8988T (cell line): ENCODE measurements around the gene FGF18.

Source experiments
- DNase-seq: peaks from one replicate; pipeline ENCODE4 v3.0.0; 2011

The FGF18 gene

DNA sequence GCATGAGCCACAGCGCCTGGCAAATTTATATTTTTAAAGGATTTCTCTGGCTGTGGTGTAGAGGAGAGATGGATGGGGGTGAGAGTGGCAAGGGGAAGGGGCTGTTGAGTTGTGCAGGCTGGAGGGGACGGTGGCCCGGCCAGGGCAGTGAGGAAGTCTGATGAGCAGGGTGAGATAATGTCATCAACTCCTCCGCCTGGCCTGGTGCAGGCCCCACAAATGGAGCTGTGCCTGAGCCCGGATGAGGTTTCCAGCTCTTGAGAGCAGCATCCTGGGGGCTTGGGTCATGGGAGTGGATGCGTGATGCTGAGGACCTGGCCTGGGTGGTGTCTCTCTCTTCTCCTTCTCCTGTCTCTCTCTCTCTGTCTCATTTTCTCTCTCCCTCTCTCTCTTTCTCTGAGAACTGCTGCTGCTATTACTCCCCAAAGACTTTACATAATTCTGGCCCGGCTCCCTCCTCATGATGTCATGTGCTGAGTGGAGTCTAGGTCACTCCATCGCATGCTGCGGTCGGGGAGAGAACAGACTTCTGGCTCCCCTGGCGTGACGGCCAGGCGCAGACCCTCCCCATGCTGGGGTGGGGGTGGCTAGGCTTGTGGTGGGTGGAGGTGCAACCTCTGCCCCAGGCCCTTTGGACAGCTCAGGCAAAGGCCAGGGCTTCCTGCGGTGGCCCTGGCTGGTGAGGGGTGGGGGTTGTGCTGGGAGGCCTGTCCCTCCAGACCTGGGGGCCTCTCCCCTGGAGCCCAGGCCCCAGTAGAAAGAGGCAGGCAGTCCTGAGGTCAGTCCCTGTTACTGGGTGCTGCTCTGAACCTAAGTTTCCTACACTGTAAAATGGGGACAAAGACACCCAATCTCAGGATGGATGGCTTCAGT lies 26.4 kb downstream of the FGF18 start:
- DNase-seq: no peak

DNA sequence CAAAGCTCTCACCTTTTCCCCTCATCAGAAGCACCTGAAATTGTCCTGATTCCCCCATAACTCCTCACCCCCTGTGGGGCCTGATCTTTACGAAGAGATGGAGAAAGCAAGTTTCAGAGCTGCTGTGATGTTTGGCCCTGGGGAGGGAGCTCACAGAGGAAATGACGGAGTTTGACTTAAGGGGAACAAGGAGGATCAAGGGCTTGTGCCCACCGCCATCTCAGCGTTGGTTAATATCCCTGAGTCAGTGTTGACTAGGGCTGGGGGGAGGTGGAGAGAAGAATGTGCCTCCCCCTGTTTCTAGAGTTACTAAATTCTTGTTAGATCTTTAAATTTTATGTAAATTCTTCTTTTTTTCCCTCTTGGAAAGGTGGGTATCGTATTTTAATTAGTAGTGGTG lies 27.8 kb downstream of the FGF18 start:
- no peak for DNase-seq

DNA sequence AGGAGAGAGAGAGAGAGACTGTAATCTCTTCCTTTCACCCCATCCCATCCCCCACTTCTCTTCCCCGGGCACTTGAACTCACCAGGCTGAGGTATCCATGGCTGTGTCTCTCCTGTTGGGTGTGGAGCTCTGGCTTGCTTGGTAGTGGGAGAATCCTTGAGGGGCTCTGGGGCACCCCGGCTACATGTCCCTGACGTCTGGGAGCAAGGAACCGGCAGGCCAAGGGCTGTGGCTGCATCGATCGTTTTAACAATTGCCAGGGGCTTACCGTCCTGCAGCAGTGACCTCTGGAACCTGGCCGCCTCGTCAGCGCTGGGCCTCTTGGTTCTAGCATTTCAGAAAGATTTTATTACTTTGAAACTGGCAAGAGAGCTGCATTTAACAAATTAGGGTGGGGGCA lies 30.0 kb downstream of the FGF18 start:
- DNase-seq: no peak

DNA sequence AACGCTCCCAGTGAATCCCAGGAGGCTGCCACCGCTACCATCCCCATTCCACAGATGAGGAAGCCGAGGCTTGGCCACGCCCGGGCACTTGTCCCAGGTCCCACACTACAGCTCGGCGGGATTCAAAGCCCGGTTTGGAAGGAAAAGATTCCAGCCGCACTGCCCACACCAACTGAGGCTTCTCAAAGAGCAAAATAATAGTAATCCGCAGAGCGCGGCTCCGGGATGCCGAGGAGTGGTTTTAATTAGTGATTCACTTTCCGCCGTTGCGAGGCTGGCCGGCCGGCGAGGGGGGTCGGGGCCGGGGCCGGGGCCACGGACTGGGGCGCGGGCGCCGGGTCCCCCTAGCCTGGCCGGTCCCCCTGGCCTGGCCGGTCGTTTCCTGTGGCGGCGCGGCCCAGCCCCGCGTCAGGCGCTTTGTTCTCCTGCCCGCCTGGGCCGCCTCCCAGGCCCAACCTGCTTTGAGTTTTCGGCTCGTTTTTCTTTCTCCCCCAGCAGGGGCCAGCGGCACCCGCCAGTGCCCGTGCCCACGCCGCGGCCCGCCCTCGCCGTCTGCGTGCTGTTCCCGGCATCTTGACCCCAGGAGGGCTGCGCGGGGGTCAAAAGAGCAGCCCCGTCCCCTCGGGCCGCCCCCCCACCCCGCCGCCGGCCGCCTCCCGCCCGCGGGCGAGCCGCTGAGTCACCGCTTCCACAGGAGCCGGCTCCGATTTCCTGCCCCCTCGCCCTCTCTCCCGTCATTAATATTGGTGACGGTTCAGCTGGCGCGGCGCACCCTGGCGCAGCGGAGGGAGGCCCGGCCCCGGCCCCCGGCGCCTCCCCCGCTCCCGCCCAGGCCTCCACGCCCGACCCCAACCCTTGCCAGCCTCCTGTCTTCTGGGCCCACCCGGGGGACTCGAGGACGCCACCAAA lies 31.2 kb downstream of the FGF18 start:
- no peak for DNase-seq

DNA sequence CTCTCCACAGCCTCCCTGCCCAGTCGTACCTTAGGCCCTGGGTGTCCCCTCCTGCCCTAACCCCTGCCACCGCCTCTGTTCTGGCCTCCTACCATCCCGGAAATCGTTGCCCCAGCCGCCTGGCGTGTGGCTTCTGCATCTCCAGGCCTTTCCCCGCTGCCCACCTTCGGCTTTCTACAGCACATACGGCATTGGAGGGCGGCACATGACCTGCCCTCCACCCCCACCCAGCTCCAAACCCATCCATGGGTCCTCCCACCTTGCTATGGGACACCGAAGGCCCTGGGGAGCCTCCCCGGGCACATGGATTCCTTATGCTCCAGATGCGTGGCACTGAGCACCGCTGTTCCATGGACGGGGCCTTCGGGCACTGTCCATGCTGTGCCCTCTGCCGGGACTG lies 32.0 kb downstream of the FGF18 start:
- DNase-seq: no peak

DNA sequence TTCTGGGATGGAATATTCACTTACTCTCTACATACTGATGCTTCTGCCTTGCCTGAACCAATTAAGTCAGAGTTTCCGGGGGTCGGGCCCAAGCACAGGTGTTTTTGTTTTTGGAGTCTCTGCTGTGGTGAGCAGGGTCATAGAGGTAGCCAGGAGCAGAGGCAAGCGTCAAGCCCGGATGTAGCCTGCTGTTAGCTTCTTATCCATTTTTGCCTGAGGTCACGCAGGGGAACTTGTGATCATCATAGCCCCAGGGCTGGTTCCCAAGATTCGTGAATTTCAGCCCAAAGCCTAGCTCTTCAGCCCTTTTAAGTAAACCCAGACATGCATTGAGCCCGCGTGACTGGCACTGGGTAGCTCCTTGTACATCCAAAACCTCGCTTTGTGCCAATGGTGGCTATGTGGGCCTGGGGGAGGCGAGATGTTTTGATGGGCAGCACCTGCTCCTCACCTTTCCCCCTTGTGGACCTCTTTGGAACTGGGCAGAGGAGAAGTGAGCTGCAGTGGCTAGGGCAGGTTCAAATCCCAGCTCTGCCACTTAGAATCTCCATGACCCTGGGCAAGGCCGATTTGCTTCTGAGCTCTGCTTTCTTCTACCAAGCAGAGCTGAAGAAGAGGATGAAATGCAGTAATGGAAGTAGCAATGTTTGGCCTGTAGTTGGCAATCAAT lies 33.7 kb downstream of the FGF18 start:
- DNase-seq: no peak

DNA sequence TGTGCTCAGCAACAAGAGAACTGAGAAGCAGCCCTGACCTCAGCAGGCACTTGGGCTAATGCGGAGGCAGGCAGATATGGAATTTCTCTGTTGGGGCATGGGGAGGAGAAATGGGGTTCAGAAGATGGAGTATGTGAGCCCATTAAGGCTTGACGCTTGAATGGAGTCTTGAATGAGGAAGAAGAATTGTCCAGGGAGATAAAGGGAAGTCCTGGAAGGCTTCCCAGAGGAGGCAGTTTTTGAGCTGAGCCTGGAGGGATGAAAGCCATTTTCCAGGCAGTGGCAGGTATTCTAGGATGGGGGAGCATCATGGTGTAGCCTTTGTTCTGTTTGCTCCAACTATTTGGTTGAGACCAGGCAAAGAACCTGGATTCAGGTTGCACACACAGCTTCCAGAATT lies 34.5 kb downstream of the FGF18 start:
- no peak for DNase-seq

DNA sequence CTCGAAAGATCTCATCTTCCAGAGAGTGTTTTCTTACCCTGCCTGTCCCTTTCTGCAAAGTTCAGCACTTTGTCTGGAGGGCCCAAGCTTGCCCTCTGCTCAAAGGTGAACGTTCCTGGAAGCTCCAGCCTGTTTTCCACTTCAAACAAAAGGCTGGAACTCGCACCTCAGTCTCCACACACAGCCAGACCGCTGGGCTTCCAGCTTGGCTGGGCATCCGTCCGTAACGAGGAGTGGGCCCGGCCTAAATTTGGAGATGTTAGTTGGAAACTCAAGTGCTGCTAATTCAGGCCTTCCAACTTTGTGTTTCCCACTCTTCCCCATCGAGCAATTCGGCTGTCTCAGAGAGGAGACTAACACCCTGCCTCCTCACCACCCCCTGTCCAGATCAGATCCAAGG lies 35.1 kb downstream of the FGF18 start:
- no peak for DNase-seq

DNA sequence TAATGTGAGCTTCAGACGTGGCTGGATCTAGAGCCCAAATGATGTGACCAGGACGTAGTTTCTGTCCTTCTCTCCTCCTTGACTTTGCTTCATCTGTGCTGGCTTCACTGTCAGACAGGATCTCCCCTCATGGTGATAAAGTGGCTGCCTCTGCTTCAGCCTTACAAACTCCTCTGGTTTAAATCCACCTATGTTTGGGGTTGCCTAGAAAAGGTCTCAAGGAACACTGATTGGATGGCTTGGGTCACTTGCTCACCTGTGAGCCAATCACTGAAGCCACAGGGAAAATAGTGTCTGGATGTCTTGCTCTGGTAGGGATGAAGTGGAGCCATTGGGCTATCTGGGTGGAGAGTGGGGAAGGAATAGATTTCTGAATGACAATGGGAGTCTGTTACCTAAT lies 36.1 kb downstream of the FGF18 start:
- no peak for DNase-seq

DNA sequence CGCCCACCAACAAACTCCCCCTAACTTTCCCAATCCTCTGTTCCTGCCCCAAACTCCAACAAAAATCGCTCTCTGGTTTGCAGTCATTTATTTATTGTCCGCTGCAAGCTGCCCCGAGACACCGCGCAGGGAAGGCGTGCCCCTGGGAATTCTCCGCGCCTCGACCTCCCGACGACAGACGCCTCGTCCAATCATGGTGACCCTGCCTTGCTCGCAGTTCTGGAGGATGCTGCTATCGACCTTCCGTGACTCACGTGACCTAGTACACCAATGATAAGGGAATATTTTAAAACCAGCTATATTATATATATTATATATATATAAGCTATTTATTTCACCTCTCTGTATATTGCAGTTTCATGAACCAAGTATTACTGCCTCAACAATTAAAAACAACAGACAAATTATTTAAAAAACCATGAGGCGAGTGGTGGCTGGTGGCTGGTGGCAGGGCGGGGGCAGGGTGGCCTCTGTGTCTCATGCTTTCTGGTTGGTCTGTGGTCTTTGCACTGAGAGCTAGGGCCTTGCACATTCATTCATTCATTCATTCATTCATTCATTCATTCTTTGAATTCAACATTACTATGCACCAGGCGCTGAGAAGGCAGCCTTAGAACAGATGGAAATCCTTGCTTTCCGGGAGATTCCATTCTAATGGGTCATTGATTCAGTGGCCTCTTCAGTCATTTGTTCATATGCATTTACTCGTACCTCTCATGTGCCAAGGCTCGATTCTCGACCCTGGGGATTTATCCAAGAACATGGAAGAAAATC lies 37.9 kb downstream of the FGF18 start:
- DNase-seq: no peak

DNA sequence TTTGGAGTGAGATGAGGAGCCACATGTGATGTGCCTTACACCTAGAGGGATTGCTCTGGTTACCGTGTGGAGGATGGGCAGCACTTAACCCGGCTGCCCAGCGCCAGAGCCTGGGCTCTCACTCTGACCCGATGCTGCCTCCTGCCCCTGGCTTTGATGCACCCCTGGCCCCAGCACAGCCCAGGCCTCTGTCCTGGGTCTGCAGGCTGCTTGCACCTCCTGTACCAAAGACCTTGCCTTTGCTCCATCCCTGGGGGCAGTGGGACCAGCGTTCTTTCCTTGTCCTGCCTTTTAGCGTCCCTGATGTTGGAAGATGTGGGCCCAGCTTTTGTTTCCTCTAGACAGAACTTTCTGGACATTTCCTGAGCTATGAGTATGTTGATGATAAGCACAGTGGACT lies 40.4 kb downstream of the FGF18 start:
- no peak for DNase-seq

DNA sequence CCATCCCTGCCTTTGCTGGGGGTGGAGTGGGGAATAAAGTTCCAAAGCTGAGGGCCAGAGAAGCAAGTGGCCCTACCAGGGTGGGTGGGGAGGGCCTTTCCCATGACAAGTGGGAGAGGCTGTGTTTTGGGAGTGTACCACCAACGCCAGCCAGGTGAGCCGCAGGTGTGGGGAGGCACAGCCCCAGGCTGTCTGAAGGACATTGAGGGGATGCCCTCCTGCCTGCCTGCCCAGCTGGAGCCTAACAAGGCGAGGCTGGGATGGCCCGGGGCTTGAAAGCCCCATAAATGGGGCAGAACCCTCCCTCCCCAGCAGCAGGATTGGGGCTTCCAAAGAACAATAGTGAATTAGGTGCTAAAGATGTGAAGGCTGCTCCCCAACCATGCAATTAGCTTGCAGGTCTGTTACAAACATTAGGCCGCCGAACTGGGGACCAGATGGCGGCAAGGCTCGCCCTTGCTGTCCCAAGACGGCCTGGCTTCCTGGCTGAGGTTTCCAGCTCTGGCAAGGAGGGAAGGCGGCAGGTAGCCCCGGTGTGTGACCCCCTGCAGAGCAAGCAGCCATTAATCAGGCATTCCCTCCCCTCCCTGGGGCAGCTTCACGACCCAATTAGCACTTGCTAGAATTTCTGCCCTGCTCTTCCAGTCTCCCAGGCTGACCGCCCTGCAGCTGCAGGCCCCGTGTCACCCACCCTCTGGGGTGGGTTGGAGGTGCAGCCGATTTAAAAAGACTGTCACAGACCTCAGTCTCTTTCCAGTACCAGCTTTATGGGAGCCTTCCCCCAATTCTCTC lies 42.9 kb downstream of the FGF18 start:
- no peak for DNase-seq

DNA sequence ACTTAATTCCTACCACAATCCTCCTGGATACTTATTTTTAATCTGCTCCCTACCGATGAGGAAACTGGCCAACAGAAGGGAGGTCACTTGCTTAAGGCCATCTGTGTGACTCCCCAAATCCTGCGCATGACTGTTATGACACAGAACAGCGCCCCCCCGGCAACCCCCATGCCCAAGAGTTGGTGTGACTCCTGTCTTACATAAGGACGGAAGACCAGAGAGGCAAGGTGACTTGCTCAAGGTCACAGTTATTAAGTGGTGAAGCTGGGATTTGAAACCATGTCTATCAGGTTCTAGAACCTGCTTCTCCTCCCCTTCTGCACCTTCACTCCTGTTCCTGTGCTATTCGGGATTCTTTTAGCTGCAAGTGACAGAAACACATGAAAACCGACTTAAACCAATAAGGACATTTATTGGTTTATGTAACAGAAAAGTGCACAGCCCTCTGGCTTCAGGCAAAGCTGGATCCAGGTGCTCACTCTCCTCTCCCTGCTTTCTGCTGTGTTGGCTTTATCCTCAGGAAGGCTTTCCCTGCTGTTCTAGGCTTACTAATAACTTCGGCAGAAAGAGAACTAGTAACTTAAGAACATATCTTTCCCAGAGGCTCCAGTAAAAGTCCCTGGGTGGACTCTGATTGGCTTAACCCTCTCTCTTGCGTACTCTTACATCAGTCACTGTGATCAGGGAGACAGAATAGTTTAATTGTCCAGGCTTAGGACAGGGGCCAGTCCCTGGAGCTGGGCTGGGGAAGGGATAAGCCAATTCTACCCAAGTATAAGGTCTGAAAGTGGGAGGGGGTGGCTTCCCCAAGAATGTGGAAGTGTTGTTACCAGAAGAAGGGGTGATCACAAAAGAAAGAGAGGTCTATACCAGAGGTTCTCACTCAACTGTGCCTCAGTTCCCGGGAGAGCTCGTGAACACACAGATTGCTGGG lies 43.7 kb downstream of the FGF18 start:
- DNase-seq: no peak

DNA sequence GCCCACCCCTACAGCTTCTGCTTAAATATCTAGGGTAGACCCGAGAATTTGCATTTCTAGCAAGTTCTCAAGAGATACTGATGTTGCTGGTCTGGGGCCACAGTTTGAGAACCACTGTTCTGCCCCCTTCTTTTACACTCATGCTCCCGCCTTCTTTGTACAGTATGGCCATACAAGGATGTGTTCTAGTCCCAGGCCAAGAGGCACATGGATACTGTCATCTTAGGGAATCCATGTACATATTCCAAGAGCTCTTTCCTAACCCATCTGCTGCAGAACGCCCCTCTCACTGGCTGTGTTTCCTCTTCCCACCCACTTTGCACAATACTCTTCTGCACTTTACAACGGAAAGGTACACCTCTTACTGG lies 44.4 kb downstream of the FGF18 start:
- DNase-seq: no peak

DNA sequence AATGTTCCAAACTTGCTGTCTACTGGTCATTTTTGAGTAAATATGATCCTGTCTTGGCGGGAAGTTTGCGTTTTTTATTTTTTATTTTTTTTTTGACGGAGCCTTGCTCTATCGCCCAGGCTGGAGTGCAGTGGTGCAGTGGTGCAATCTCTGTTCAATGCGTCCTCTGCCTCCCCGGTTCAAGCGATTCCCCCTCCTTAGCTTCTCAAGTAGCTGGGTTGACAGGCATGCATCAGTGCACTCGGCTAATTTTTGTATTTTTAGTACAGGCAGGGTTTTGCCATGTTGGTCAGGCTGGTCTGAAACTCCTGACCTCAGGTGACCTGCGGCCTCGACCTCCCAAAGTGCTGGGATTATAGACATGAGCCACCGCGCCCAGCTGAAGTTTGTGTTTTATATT lies 45.4 kb downstream of the FGF18 start:
- DNase-seq: no peak

DNA sequence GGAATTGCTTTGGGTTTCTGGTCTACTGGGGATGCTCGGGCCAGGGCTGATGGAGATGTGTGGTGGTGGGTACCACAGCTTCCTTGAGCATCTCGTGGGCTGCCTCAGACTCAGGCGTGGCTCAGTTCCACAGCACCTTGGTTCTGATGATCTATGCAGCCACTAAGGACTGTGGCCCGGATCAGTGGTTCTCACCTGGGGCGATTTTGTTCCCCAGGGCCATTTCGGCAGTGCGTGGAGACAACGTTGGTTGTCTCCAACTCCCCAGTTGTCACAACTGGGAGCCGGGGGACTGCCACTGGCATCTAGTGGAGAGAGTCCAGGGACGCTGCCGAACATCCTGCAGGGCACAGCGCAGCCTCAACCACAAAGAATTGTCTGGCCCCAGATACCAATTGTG lies 47.7 kb downstream of the FGF18 start:
- DNase-seq: no peak

DNA sequence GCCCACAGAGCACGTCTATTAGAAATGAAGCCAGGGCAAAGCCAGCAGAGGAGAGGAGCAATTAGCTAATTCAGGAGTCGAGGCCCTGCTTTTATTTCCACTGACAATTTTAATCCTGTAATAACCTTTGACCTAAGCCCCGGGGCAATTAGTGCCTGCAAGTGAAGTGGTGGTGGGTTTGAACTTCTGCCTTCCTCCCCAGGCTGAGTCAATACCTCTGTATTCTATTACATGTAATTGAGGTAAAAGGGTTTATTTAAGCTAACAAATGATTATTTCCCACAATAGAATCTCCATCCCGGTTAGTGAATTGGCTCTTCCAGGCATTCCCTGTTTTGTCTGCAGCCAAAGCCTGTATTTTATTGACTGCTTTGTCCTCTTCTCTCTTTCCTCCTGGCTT lies 49.9 kb downstream of the FGF18 start:
- DNase-seq: no peak

DNA sequence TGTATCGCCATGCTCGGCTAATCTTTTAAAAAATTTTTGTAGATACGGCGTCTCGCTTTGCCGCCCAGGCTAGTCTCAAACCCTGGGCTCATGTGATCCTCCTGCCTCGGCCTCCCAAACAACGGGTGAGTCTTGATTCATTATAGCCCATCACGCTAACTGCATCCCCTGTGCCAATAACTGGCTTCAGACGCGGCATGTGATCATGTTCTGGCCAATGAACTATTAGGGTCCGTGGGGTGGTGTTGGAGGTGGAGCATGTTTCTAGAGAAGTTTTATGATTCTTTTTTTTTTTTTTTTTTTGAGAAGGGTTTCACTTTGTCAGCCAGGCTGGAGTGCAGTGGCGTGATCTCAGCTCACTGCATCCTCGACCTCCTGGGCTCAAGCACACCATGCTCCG lies 51.0 kb downstream of the FGF18 start:
- DNase-seq: no peak

DNA sequence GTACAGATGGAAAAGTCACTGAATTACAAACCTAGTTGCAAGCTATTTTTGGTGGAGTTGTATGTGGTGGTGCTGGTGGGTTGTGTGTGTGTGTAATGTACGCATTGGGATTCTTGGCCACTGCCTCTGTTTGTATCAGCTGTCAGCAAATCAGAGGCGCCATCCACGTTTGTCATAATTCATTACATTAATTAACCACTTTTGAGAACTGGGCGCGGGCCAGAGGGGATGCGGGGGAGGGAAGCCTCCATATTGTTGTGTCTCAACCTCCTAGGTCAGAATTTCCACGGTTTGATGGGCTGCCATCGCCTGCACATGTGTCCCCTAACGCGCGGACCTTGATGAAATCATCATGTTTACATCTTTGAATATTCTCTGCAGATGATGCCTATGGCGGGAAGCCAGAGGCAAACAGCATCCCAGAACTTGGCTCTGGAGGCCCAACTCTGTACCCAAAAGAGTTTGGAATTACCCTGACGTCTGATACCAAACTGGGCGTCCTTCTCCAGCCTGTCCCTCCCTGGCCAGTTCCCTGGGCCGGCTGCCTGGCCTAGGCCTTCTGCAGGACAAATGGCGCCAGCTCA lies 54.9 kb downstream of the FGF18 start:
- DNase-seq: no peak

DNA sequence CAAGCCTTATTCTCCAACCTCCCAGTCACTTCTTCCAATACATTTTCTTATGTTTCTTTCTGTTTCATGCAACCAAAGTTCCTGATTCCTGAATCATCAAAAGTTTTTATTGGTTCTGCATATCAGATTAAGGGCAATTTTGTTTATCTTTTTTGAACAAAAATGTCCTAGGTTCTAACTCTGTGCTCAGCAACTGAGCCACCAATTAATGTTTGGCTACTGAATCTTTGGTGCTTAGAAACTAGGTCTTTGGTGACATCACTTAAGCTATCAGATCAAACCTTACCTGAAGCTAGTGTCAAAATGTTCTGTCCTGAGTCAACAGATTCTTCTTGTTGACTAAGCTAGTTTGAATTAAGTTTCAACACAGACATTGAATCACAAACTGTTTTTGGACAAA lies 56.1 kb downstream of the FGF18 start:
- no peak for DNase-seq
